Stimulated activated CD4-positive, alpha-beta T cell treated with anti-CD3 and anti-CD28 coated beads, Interleukin-4, amount 100 ng/mL, for 4 hours (primary cell): ENCODE data around the gene MLLT3.

Experiments
- DNase-seq, 2 experiments: peaks; one replicate each; pipeline ENCODE4 v3.0.0-alpha.2; 2020

MLLT3 gene

DNA sequence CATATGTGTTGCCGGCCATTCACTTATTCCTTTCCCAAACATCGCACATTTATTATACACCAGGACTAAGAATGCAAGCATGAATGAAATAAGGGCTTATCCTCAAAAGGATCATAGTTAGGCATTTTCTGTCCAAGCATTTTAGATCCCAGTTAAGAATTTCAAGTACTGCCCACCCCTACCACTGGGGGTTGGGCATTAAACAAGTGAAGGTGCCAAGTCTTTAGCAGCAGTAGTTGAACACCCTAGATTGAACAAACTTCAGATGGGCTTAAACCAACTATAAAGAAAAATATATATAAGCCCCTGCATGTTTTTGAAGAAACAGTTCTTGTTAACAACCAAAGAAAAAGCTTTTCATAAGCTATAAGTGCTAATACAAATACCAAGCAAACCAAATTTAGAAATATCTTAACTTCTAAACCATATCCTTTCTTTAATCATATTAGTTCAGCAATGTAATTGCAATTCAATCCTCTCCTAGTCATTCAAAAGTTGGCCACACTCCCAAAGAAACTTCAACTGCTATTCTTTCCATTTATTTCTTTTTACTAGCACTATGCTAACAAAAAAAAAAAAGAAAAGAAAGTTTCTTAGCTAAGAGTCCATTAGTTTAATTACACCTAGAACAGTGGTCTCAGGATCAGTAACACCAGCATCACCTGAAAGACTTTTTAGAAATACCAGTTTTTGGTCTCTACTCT, 149.8 kb downstream of the MLLT3 start:
- no peak for DNase-seq

DNA sequence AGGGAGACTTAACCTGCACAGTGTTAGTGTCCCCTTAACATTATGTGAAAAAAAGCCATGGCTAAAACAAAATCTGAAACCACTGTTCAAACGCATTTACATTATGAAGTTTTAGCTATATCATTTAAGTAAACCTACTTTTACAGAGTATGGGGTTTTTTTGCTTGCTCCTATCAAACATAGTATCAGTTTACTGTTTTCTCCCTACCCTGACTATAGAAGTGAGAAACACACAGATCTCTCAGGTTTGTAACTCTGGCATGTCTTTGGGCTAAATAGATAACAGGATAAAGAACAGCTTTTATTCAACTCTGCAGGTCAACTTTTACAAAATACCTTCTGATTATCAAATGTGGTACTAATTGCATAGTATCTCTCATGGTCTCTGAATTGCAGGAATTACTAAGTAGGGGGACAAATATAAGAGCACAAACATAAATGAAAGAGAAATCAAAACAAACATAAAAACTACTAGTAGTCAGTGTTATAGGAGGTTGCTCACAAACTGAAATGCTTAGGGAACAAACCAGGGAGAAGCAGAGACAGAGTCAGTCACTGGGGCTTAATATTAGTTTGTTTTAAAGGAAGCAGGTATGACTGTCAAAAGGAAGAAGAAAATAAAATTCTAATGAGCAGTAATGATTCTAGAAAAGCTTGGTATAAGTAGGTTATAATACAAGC, 155.8 kb downstream of the MLLT3 start:
- no peak for DNase-seq

DNA sequence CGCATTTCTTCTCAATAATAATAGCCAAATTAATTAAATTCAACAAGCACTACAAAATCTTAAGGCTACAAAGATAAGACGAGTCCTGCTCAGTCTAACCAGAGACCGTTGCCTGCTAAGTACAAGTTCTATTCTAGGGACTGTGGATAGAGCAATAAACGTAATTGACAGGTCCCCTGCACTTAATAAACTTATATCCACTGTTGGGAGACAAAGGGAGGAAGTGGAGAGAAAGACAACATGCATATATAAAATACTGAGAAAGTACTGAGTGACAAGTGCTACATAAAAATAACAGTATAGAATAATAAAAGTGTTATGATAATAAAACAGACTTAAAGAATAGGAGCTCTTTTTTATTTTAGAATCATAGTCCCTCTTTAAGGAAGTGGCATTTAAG, 158.1 kb downstream of the MLLT3 start:
- no peak for DNase-seq

DNA sequence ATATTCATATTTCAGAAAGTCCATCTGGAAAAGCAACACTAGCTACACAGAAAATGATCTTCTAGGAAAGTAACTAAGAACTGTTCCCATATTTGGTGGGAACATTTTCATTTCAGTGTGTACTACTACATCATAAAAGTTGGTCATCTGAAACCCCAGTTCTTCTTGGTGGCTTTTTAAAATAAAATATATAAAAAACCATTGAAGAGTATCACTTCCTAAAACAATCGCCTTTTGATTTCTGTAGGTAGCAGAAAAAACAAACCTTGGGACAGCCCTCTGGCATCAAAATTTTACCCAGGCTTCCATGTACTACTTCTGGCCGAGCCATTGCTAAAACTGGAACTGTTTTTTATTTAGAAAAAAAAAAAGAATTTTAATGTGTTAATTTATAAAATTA, 158.5 kb downstream of the MLLT3 start:
- no peak for DNase-seq

DNA sequence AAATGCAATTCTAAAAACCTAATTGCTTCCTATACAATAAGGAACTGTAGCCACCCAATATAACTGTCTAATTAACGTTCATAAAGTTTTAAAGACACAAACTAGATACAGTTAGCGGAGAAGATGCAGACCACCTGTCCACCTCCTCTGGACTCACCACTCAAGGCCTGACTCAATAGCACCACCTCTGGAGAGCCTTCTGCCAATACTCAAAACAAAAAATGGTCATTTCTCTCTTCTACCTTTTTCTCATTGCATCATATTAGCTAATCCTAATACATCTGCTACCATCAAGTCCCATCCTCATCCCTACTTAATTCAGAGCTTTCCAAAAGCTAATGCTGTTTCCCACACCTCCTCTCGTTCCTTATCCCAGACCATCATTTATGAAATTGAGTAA, 159.9 kb downstream of the MLLT3 start:
- DNase-seq: no peak

DNA sequence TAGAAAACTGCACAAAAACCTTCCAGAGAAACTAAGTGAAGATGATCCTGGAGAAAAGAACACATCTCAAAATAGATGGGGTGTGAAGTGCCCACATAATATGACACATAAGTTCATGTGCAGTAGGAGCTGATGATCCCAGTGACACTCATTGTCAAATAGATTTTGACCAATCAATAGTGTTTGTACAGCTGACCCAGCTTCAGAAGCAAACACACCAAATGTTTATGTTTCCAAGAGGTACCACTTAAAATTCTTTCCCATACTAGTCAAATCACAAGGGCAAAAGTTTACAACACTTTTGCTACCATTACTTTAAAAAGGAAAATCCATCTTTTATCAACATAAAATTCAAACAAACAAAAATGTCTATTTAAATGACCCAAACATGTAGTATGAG, 175.0 kb downstream of the MLLT3 start:
- no peak for DNase-seq

DNA sequence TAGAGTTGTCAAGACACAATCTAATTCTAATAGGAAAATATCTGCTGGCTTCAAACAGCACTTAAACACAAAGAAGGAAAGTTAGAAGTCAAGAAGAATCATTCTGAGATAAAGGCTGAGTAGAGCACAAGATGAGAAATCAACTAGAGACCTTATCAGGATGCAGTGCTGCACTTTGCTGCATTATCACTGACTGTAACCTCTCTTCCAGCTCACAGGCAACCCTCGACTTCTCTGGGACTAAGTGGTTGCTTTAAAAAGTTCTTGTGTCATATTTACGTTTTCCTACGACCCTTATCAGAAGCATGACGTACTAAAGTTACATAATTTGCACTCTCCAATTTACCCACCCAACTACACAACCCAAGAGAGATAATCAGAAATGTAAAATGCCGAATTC, 176.1 kb downstream of the MLLT3 start:
- no peak for DNase-seq

DNA sequence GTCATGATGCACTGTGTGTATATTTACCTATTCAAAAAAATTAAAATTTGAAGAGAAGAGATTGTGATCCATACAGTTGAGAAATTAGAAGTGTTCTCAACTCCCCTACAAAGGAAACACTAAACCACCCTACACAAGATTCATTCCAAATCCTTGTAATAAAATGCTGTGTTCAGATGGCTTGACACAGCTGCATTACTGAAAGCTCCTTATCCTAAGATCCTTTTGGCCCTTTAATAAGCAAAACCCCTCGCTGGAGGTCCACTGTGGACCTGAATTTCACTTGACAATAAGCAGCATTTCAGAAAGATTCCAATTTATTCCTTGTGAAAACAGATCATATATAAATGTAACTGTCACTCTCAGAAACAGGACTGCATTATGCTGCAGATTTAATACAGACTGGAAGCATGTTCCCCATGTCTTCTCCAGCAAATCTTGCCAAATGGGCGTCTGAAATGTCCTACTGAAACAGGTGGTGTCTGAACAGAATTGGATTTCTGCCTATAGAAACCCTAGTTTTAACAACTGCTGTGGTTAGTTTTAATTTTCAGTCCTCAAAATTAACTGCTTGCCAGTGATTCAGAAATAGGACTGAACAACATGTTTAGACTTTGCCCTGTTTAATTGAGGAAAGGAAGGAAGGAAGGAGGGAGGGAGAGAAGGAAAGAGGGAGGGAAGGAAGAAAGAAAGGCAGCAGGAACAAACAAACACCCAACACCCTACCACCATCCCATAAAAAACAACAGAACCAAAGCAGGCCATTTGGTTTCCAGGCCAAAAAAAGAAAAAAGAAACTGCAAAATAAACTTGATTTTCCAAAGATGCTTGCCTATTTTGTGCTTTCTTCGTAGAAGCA, 179.6 kb downstream of the MLLT3 start:
- DNase-seq: no peak

DNA sequence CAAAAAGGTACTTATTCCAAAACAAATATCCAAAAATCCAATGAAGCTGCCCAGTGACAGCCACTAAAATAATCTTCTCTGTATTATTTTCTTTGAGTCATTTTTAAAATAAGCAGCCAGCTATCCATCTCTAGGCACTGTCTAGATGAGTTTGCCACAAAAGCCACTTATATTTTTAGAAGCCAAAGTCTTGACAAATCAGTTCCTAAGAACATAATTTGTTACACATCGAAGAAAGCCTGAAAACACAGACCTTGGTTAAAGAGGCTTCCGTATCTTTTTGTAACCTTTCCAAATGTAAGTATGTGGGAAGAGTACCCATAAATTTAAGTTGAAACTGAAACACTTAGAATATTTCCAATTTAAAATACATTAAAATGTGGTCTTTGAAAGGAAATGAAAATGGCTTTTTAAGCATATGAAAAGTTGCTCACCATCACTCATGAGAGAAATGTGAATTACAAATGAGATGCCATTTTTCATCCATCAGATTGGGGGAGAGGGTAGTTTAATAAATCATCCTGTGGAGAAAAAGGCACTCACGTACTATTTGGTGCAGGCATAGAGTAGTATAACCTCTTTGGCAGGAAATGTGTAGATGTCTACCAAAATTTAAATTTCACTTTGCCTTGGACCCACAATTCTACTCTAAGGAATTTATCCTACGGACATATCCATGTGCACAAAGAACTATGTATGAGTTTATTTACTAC, 180.4 kb downstream of the MLLT3 start:
- no peak for DNase-seq

DNA sequence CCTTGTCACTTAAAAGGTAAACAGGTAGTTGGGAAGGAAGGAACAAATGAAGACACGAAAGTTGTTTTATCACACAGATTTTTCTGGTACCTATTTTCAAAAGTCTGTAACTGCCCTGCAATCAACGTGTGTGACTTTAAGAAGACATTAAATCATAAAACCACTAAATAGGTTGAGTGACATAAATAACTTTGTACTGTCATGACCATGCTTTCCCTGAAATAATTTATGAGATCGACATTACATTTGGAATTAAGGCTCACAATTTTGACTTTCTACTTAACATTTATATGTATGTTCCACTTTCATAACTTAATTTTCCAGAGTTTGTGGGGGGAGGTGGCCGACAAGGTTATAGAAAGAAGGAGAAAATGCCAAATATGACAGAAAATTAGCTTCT, 181.1 kb downstream of the MLLT3 start:
- DNase-seq: no peak

DNA sequence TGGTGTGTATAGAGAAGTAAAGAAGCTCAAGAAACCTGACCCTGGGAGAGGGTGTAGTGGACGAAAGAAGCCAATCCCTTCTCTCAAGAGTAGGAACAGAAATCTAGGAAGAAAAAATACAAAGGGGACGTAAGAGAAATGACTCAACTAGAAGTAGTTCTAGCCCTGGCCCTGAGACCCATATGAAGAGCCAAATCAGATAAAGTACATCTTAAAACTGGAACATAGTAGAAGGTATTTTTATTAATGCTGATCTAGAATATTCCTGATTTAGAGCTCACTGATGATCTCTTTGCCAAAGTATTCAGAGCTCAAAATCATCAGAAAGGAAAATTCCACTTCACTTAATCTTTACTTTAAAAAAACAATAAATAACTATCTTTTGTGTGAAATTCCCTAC, 184.8 kb downstream of the MLLT3 start:
- DNase-seq: no peak

DNA sequence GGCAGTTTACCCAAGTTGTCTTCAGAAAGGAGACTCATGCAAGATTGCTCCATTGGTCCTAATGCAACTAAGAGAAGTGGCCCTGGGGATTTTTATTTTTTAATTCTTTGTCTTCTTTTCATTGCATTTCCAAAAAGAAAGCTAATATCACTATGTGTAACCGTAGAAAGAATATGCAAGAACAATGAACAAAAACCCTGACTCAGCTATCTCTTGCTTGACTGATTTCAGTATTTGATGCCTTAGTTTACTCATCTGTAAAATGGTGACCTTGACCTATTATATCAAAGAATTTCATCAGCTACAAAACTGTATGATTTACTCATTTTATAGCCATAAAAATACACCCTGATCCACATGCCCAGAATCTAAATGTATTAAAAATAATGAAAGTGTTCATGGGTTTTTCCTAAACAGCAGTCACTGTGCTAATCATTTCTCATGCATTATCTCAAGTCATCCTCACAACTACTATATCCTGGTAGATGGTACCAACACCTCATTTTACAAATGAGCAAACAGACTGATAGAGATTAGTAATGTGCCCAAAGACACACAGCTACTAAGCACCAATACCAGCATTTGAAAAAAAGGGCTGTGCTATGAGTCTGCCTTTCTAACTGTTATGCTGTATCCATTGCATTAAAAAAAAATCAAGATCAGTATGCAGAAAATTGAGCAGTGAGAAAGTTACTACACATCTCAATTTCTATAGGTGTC, 185.7 kb downstream of the MLLT3 start:
- DNase-seq: no peak

DNA sequence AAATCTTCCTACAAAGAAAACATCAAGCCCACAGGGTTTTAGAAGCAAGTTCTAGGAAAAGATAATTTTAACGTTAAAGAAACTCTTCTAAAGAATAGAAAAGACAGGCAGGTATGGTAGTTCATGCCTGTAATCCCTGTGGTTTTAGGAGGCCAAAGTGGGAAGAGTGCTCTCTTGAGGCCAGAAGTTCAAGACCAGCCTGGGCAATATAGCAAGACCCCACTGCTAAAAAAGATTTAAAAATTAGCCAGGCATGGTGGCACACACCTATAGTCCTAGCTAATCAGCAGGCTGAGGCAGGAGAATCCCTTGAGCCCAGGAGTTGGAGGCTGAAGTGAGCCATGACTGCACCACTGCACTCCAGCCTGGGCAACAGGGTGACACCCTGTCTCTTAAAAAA, 193.3 kb downstream of the MLLT3 start:
- no peak for DNase-seq

DNA sequence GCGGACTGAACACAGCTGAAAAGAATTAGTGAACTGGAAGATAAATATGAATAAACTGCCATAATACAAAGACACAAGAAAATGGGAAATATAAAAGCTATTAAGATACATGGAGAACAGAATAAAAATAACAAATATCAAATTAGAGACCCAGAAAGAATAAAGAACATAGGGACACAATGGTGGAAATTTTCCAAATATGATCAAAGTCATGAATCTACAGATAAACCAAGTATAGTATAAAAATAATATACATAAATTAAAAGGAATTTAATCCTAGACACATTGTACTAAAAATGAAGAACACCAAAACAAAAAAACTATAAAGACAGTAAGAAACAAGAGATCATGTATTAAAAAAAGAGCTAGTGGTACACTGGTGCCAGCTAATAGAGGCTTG, 194.9 kb downstream of the MLLT3 start:
- no peak for DNase-seq

DNA sequence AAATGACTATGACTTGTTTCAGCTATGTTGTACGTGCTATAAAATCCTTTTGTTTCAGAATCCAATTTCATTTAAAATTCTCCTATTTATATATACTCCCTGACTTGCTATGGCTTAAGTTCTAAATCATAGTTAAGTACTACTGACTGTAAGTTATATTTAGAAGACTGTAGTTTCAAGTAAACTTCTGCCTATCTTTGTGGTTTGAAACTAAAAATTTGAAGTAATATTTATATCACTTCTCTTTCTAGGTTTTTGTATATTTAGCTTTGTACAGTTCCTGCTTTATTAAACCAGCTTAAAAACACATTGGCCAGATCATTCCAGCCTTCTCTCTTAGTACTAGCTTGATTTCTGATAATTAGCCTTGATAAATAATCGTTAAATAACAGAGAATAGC, 196.3 kb downstream of the MLLT3 start:
- no peak for DNase-seq

DNA sequence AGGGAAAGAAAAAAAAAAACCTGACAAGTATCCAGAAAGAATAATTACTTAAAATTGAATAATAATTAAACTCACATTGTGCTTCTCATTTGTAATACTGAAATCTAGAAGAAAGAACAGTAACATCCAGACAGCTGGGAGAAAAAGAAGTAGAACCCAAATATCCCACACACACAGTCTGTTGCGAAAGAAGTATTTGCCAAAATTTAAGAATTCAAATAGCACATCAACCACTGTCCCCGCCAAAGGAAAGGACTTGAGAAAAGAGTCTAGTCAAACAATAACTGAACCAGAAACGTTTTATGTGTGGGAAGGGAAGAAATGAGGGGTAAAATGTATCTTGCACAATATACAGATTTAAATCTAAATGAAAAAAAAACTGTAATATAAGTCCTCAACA, 202.8 kb downstream of the MLLT3 start:
- DNase-seq: no peak

DNA sequence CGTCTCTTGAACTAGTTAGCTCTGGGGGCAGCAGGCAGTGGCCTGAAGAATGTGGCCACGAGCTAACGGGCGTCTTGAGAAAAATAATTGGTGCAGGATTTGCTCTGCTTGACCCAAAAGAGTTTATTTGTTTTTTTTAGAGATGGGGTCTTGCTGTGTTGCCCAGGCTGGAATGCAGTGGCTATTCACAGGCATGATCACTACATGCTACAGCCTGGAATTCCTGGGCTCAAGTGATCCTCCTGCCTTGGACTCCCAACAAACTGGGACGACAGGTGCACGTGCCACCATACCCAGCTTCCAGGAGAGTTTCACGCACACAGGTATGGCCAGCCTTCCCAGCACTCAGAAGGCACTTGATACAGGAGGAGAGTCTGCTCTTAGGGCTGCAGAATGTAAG, 203.8 kb downstream of the MLLT3 start:
- DNase-seq: no peak

DNA sequence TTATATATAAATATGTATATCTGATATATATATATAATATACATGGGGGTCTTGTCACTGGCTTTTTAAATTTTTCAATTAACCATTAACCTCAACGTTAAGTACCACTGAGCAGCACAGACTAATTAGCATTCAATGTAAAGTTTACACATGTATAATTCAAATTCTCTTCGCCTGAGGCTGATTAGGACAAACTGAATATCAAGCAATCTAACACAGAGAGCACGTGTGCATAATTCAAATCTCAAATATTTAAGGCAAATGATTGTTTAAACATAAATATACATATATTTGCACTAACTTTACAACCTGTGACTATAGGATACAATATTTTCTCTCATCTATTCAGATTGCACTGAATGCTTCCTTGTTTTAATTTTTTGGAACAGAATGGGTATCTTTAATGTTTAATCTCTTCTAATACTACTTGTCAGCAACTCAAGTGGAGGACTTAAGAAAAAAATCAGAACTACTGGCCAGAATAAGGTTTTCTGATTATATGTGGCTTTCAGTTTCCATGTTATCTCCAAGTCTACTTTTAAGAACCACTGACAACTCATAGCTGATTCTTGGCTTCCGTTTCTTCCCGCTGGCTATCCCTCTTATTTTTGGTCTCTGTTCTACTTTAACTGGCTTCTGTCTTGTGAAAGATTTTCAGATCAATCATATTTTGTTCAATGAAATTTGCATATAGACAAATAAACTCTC, 204.8 kb downstream of the MLLT3 start:
- DNase-seq: no peak

DNA sequence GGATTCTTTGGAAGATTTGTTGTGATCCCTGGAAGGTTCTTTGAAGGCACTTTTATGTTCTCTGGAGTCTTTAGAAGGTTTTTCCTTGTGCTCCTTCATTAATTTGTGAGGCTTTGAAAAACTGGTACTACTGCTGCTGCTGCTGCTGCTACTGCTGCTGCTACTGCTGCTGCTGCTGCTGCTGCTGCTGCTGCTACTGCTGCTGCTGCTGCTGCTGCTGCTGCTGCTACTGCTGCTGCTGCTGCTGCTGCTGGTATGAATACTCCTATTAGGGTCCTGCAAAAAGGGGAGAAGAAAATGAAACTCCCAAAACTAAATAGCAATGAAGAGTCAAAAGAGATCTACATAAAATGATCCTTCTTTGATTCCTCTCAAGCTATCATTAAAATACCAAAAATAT, 208.1 kb downstream of the MLLT3 start:
- no peak for DNase-seq

DNA sequence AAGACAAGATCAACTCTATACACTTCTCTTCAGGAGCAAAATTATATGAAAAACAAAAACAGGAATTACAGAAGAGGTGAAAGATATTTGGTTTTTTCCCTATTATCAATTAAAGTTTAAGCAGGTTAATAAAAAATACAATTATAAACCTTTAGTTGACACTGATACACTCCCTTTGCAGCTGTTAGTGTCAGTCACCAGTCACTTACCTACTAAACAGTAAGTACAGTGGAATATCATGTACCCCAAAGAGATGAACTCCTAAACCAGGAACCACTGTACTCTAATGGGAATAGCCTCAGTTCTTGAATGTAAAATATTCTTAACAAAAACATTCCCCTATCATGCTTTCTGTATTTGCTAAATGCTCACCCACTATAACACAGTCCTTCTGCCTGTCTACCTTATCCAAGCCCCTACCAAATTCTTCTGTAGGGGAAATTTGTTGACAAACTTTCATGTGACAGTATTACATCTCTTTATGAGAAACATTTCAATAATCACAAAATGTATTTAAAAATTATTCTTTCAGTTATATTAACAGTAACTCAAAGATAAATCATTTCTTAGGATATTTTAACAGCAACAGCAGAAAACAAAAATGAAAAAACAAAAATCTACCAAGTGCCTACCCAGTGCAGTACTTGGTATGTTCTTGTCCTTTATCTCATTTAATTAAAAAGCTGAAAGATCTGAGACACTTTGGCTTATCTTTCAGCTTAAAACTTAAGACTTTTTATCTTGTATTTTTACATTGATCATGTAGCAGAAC, 212.8 kb downstream of the MLLT3 start:
- DNase-seq: no peak

DNA sequence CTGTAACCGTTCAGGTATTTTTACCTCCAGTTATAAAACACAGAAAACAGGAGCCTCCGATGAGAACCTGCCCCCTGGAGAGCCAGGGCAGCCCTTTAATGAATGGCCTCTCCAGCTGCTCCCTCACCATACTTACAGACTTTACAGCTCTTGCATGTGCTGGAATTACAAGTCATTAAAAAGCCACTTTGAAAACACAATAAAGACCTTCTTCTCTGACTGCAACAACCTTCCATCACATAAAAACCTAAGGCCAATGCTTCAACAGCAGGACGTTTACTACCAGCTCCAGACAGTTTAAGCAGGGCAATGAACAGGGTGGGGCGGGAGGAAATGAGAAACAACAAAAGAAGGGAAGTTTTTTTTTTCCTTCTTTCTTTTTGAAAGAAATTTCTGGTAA, 213.8 kb downstream of the MLLT3 start:
- DNase-seq: no peak
